ENCODE data around the gene PLXNA4. TPM values are rescaled to one million over a fixed set of nuclear protein-coding genes. Genes with fewer than 3 reads are reported as not detected.
A peak's percentile ranks its signal among the peaks of the same experiment; 100 is the strongest.

The PLXNA4 gene
- total and polyA plus RNA-seq, 2 experiments from 2014 or later, result 0.08 to 0.80 TPM

GRCh38 chr7:132457658-132458057 is 118.6 kb downstream of the PLXNA4 start:
- Histone ChIP-seq H4K20me1 (replicated peaks; ENCODE audit: insufficient read depth) (no peaks in the 10 kb centered on the region), H3K36me3 (ENCODE audit: insufficient read depth) (no peaks in the 10 kb centered on the region), H3K27ac (ENCODE audit: low read depth) (no peak overlapping the region), H3K4me2 (no peak overlapping the region), H3K27me3 (ENCODE audit: insufficient read depth) (no peaks in the 10 kb centered on the region), H3K79me2 (replicated peaks; ENCODE audit: insufficient read depth) (no peaks in the 10 kb centered on the region), H3K9me2 (ENCODE audit: insufficient read depth) (no peaks in the 10 kb centered on the region), H3K4me3 (no peak overlapping the region), H3F3A (replicated peaks; ENCODE audit: low read depth) (no peaks in the 10 kb centered on the region), H2AFZ (no peak overlapping the region), H3K4me1 (ENCODE audit: insufficient read depth) (peaks cover 11% of the 10 kb centered on the region)
- TF ChIP-seq, protein P1, sequence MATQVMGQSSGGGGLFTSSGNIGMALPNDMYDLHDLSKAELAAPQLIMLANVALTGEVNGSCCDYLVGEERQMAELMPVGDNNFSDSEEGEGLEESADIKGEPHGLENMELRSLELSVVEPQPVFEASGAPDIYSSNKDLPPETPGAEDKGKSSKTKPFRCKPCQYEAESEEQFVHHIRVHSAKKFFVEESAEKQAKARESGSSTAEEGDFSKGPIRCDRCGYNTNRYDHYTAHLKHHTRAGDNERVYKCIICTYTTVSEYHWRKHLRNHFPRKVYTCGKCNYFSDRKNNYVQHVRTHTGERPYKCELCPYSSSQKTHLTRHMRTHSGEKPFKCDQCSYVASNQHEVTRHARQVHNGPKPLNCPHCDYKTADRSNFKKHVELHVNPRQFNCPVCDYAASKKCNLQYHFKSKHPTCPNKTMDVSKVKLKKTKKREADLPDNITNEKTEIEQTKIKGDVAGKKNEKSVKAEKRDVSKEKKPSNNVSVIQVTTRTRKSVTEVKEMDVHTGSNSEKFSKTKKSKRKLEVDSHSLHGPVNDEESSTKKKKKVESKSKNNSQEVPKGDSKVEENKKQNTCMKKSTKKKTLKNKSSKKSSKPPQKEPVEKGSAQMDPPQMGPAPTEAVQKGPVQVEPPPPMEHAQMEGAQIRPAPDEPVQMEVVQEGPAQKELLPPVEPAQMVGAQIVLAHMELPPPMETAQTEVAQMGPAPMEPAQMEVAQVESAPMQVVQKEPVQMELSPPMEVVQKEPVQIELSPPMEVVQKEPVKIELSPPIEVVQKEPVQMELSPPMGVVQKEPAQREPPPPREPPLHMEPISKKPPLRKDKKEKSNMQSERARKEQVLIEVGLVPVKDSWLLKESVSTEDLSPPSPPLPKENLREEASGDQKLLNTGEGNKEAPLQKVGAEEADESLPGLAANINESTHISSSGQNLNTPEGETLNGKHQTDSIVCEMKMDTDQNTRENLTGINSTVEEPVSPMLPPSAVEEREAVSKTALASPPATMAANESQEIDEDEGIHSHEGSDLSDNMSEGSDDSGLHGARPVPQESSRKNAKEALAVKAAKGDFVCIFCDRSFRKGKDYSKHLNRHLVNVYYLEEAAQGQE (IDR thresholded peaks at IDR 0.05; ENCODE audit: unreplicated experiment), result no peak
- TF ChIP-seq, protein P2, sequence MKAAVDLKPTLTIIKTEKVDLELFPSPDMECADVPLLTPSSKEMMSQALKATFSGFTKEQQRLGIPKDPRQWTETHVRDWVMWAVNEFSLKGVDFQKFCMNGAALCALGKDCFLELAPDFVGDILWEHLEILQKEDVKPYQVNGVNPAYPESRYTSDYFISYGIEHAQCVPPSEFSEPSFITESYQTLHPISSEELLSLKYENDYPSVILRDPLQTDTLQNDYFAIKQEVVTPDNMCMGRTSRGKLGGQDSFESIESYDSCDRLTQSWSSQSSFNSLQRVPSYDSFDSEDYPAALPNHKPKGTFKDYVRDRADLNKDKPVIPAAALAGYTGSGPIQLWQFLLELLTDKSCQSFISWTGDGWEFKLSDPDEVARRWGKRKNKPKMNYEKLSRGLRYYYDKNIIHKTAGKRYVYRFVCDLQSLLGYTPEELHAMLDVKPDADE (IDR thresholded peaks at IDR 0.05), result no peak
- TF ChIP-seq EZH2 (IDR thresholded peaks at IDR 0.05; ENCODE audit: low read depth, unreplicated experiment), result no peak
- no peak for TF ChIP-seq NANOG (IDR thresholded peaks at IDR 0.05; ENCODE audit: borderline replicate concordance)
- ATAC-seq, result peak; percentile 63
- peak; percentile 34 for DNase-seq (ENCODE audit: low spot score)
- H3K36me3 Mint-ChIP-seq (ENCODE audit: low read depth), result no peaks in the 10 kb centered on the region
- H3K9me3 Mint-ChIP-seq, result no peaks in the 10 kb centered on the region
- H3K4me1 Mint-ChIP-seq, result peaks cover 16% of the 10 kb centered on the region
- H3K27ac Mint-ChIP-seq, result no peak overlapping the region
- peaks cover 4% of the 10 kb centered on the region for H3K27me3 Mint-ChIP-seq (ENCODE audit: insufficient read depth, low read depth, poor library complexity)
- H3K4me3 Mint-ChIP-seq, result no peak overlapping the region

DNA sequence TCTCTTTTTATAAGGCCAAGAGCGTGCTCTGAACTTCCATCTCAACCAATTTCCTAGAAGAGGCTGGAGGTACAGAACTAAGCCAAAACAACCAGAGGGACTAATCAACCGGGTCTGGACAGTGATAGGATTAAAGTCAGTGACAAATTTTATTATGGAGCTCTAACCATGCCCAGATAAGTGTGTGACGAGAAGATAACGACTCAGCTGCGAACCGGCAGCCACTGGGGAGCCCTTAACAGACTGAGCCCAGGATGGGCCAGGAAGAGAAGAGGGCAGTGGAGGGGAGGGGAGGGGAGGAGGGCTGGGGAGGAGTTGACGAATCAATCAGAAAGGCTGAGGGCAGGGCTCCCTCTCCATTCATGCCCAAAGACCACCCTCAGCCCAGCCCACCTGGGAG is 119.9 kb downstream of the PLXNA4 start:
- Mint-ChIP-seq H3K4me1 (peaks cover 11% of the 10 kb centered on the region), H3K36me3 (ENCODE audit: low read depth) (no peaks in the 10 kb centered on the region), H3K27me3 (ENCODE audit: insufficient read depth, low read depth, poor library complexity) (peaks cover 4% of the 10 kb centered on the region), H3K27ac (no peak overlapping the region), H3K9me3 (no peaks in the 10 kb centered on the region), H3K4me3 (no peak overlapping the region)
- Histone ChIP-seq H3K27ac (ENCODE audit: low read depth) (no peak overlapping the region), H3K4me3 (no peak overlapping the region), H3K79me2 (replicated peaks; ENCODE audit: insufficient read depth) (no peaks in the 10 kb centered on the region), H3K4me1 (ENCODE audit: insufficient read depth) (peaks cover 11% of the 10 kb centered on the region), H3F3A (replicated peaks; ENCODE audit: low read depth) (no peaks in the 10 kb centered on the region), H3K4me2 (no peak overlapping the region), H2AFZ (no peak overlapping the region), H3K9me2 (ENCODE audit: insufficient read depth) (no peaks in the 10 kb centered on the region), H3K36me3 (ENCODE audit: insufficient read depth) (no peaks in the 10 kb centered on the region), H3K27me3 (ENCODE audit: insufficient read depth) (no peaks in the 10 kb centered on the region), H4K20me1 (replicated peaks; ENCODE audit: insufficient read depth) (no peaks in the 10 kb centered on the region)
- ATAC-seq (peak; percentile 62), DNase-seq (ENCODE audit: low spot score) (no peak)
- TF ChIP-seq, protein P1 (IDR thresholded peaks at IDR 0.05; ENCODE audit: unreplicated experiment), result no peak
- no peak for TF ChIP-seq NANOG (IDR thresholded peaks at IDR 0.05; ENCODE audit: borderline replicate concordance)
- TF ChIP-seq, protein P2 (IDR thresholded peaks at IDR 0.05), result no peak
- TF ChIP-seq CTCF (conservative IDR thresholded peaks at IDR 0.05; ENCODE audit: low read depth in 2 of 2), result no peak
- no peak for TF ChIP-seq CREB1 (CRISPR knock-in tag; IDR thresholded peaks at IDR 0.05; ENCODE audit: low read depth)
- no peak for TF ChIP-seq POLR2AphosphoS5 (IDR thresholded peaks at IDR 0.05; ENCODE audit: low read depth)
- TF ChIP-seq EZH2phosphoT487 (IDR thresholded peaks at IDR 0.05; ENCODE audit: unreplicated experiment), result no peak
- no peak for TF ChIP-seq EZH2 (IDR thresholded peaks at IDR 0.05; ENCODE audit: low read depth, unreplicated experiment)
- TF ChIP-seq STAT1 (IDR thresholded peaks at IDR 0.05; ENCODE audit: unreplicated experiment), result no peak

All from GM23338 (cell line).